Bronchial epithelial cell (primary cell): ENCODE measurements around the gene SYPL1. TPM values are rescaled to one million over a fixed set of nuclear protein-coding genes. Genes with fewer than 3 reads are reported as not detected.

Experiments used
- DNase-seq: peaks from one replicate; pipeline ENCODE4 v3.0.0-alpha.2; 2010; ENCODE audit warnings: low read depth
- FAIRE-seq: peaks from 2 replicates; lab custom pipeline; 2011; peaks lifted over from hg19 to GRCh38; lab: Jason Lieb, UNC
- H3K27me3 ChIP-seq: 2 replicates; pipeline ENCODE4 v1.5.1; 2011; ENCODE audit warnings: low read length; ENCODE audit not compliant: control insufficient read depth, insufficient read depth
- H3K36me3 ChIP-seq: 2 replicates; pipeline ENCODE4 v1.5.1; 2011; ENCODE audit warnings: low read length; ENCODE audit not compliant: control insufficient read depth, insufficient read depth
- H3K4me3 ChIP-seq: 2 replicates; pipeline ENCODE4 v1.5.1; 2011; ENCODE audit warnings: mild to moderate bottlenecking, low read depth, low read length, control low read depth
- CTCF ChIP-seq: IDR thresholded peaks from 2 replicates; pipeline ENCODE4 v1.5.1; 2011; ENCODE audit warnings: mild to moderate bottlenecking, moderate library complexity, low read length, control low read depth, inconsistent platforms; ENCODE audit not compliant: insufficient read depth, severe bottlenecking
- total RNA-seq: library from RNA; depleted of rRNA; stranded (reverse); fragments of >200 nt; gene quantifications from 2 replicates; pipeline ENCODE4 v1.2.1, GENCODE V29; 2014

SYPL1 gene
- total RNA-seq, 1 donor from 2014 or later, result 74.8 TPM

- FAIRE-seq, result no peak
- DNase-seq, result no peak
Measured at GRCh38 chr7:106047184-106047583, 64.9 kb downstream of the SYPL1 start.

GRCh38 chr7:106045586-106045985, 66.5 kb downstream of the SYPL1 start:
- no peak overlapping the region for H3K4me3 ChIP-seq
- H3K27me3 ChIP-seq, result no peaks in the 10 kb centered on the region
- no peak for TF ChIP-seq CTCF
- FAIRE-seq (no peak), DNase-seq (no peak)
- H3K36me3 ChIP-seq, result no peaks in the 10 kb centered on the region

More at GRCh38 chr7:106047184-106047583, 64.9 kb downstream of the SYPL1 start:
- TF ChIP-seq CTCF, result no peak
- H3K36me3 ChIP-seq, result no peaks in the 10 kb centered on the region
- no peaks in the 10 kb centered on the region for H3K27me3 ChIP-seq
- H3K4me3 ChIP-seq, result no peak overlapping the region

- DNase-seq, result no peak
- Histone ChIP-seq H3K36me3 (no peaks in the 10 kb centered on the region), H3K27me3 (no peaks in the 10 kb centered on the region), H3K4me3 (no peak overlapping the region)
- no peak for TF ChIP-seq CTCF
- no peak for FAIRE-seq
Measured at GRCh38 chr7:106045139-106045538, 67.0 kb downstream of the SYPL1 start.

GRCh38 chr7:106042196-106042611, 69.9 kb downstream of the SYPL1 start:
- no peaks in the 10 kb centered on the region for H3K36me3 ChIP-seq
- DNase-seq (no peak), FAIRE-seq (no peak)
- no peak for TF ChIP-seq CTCF
- no peak overlapping the region for H3K4me3 ChIP-seq
- no peaks in the 10 kb centered on the region for H3K27me3 ChIP-seq

- peak; percentile 79 for TF ChIP-seq CTCF
- DNase-seq (no peak), FAIRE-seq (no peak)
- Histone ChIP-seq H3K36me3 (no peaks in the 10 kb centered on the region), H3K27me3 (no peaks in the 10 kb centered on the region), H3K4me3 (no peak overlapping the region)
Measured at GRCh38 chr7:106041140-106041717, 70.9 kb downstream of the SYPL1 start.

Other genes with a start within 250 kb of the SYPL1 start
- 2.4 and 4.2 TPM in 2 replicates for gene ATXN7L1, start 235.7 kb downstream of the SYPL1 start, total RNA-seq
- 0.51 and 1.1 TPM in 2 replicates for gene CDHR3, start 149.0 kb downstream of the SYPL1 start, total RNA-seq
- gene NAMPT, start 172.7 kb upstream of the SYPL1 start, total RNA-seq, result 175 and 415 TPM in 2 replicates